ENCODE data around the gene PRKCH. TPM values are rescaled to one million over a fixed set of nuclear protein-coding genes. Genes with fewer than 3 reads are reported as not detected.

PRKCH gene
- total RNA-seq, 1 donor from 2014 or later, result 43.0 TPM

- TF ChIP-seq CTCF (IDR thresholded peaks at IDR 0.05) (no peak), POLR2AphosphoS5 (IDR thresholded peaks at IDR 0.05; ENCODE audit: insufficient read depth in 1 of 2, low read depth in 1 of 2) (no peak), POLR2A (IDR thresholded peaks at IDR 0.05) (no peak)
- H3K4me3 ChIP-seq, result no peak overlapping the region
- intact Hi-C loops (cut with DNase I), result no loop called here
- peaks cover 74% of the 10 kb centered on the region for H3K4me1 ChIP-seq
- H3K27ac ChIP-seq, result peak overlapping the region; percentile 62
- DNase-seq (ENCODE audit: extremely low spot score in 2 of 2), result no peak
- no peaks in the 10 kb centered on the region for H3K9me3 ChIP-seq
- H3K36me3 ChIP-seq, result no peaks in the 10 kb centered on the region
- H3K27me3 ChIP-seq, result no peaks in the 10 kb centered on the region
Measured at GRCh38 chr14:61343991-61344405, 22.6 kb downstream of the PRKCH start.

- TF ChIP-seq CTCF (IDR thresholded peaks at IDR 0.05), result no peak
- no peak for TF ChIP-seq POLR2A (IDR thresholded peaks at IDR 0.05)
- no peak for TF ChIP-seq POLR2AphosphoS5 (IDR thresholded peaks at IDR 0.05; ENCODE audit: insufficient read depth in 1 of 2, low read depth in 1 of 2)
- Histone ChIP-seq H3K4me3 (no peak overlapping the region), H3K27me3 (no peaks in the 10 kb centered on the region), H3K9me3 (no peaks in the 10 kb centered on the region), H3K36me3 (no peaks in the 10 kb centered on the region), H3K27ac (peak overlapping the region; percentile 62), H3K4me1 (peaks cover 71% of the 10 kb centered on the region)
- intact Hi-C loops (cut with DNase I), result no loop called here
- DNase-seq (ENCODE audit: extremely low spot score in 2 of 2), result no peak
Measured at GRCh38 chr14:61344437-61345150, 23.2 kb downstream of the PRKCH start.

GRCh38 chr14:61345151-61345482 is 23.7 kb downstream of the PRKCH start:
- DNase-seq (ENCODE audit: extremely low spot score in 2 of 2), result no peak
- Histone ChIP-seq H3K27me3 (no peaks in the 10 kb centered on the region), H3K36me3 (no peaks in the 10 kb centered on the region), H3K4me1 (peaks cover 66% of the 10 kb centered on the region), H3K4me3 (no peak overlapping the region), H3K9me3 (no peaks in the 10 kb centered on the region), H3K27ac (peak overlapping the region; percentile 62)
- TF ChIP-seq POLR2AphosphoS5 (IDR thresholded peaks at IDR 0.05; ENCODE audit: insufficient read depth in 1 of 2, low read depth in 1 of 2) (no peak), POLR2A (IDR thresholded peaks at IDR 0.05) (no peak), CTCF (IDR thresholded peaks at IDR 0.05) (no peak)
- intact Hi-C loops (cut with DNase I), result no loop called here

GRCh38 chr14:61346221-61346620 is 24.8 kb downstream of the PRKCH start:
- no peaks in the 10 kb centered on the region for H3K36me3 ChIP-seq
- no peak for DNase-seq (ENCODE audit: extremely low spot score in 2 of 2)
- intact Hi-C loops (cut with DNase I), result no loop called here
- no peak overlapping the region for H3K27ac ChIP-seq
- H3K27me3 ChIP-seq, result no peaks in the 10 kb centered on the region
- peaks cover 60% of the 10 kb centered on the region for H3K4me1 ChIP-seq
- H3K9me3 ChIP-seq, result no peaks in the 10 kb centered on the region
- no peak for TF ChIP-seq POLR2AphosphoS5 (IDR thresholded peaks at IDR 0.05; ENCODE audit: insufficient read depth in 1 of 2, low read depth in 1 of 2)
- no peak for TF ChIP-seq CTCF (IDR thresholded peaks at IDR 0.05)
- TF ChIP-seq POLR2A (IDR thresholded peaks at IDR 0.05), result no peak
- no peak overlapping the region for H3K4me3 ChIP-seq

GRCh38 chr14:61346793-61347192 is 25.4 kb downstream of the PRKCH start:
- DNase-seq (ENCODE audit: extremely low spot score in 2 of 2), result no peak
- Histone ChIP-seq H3K36me3 (no peaks in the 10 kb centered on the region), H3K9me3 (no peaks in the 10 kb centered on the region), H3K27me3 (no peaks in the 10 kb centered on the region), H3K4me1 (peaks cover 54% of the 10 kb centered on the region), H3K27ac (no peak overlapping the region), H3K4me3 (no peak overlapping the region)
- TF ChIP-seq POLR2AphosphoS5 (IDR thresholded peaks at IDR 0.05; ENCODE audit: insufficient read depth in 1 of 2, low read depth in 1 of 2) (no peak), CTCF (IDR thresholded peaks at IDR 0.05) (no peak), POLR2A (IDR thresholded peaks at IDR 0.05) (no peak)
- intact Hi-C loops (cut with DNase I), result no loop called here
